Measurements from ENCODE around the gene ATP8B1. TPM values are rescaled to one million over a fixed set of nuclear protein-coding genes. Genes with fewer than 3 reads are reported as not detected.

ATP8B1 gene
- total RNA-seq, 1 donor from 2014 or later: 13.1 TPM

DNA sequence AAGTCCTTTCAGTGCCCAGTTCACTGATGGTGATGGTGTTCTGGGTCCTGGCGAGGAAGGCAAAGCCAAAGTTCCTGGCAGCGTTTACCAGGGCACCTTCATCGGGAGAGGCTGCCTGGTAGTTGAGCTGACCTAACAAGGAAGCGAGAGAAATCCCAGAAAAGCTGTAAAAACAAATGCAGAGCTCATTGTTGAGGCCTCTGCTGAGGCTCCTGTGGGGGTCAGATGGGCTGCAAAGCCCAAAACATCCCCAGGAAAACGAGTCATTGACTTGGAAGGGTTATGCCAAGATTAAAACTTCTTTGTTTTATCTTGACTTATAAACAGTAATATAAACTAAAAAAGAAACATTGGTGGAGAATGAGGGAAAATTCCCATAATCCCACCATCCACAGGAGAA, 128.2 kb downstream of the ATP8B1 start:
- TF ChIP-seq, protein P1, sequence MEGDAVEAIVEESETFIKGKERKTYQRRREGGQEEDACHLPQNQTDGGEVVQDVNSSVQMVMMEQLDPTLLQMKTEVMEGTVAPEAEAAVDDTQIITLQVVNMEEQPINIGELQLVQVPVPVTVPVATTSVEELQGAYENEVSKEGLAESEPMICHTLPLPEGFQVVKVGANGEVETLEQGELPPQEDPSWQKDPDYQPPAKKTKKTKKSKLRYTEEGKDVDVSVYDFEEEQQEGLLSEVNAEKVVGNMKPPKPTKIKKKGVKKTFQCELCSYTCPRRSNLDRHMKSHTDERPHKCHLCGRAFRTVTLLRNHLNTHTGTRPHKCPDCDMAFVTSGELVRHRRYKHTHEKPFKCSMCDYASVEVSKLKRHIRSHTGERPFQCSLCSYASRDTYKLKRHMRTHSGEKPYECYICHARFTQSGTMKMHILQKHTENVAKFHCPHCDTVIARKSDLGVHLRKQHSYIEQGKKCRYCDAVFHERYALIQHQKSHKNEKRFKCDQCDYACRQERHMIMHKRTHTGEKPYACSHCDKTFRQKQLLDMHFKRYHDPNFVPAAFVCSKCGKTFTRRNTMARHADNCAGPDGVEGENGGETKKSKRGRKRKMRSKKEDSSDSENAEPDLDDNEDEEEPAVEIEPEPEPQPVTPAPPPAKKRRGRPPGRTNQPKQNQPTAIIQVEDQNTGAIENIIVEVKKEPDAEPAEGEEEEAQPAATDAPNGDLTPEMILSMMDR (IDR thresholded peaks at IDR 0.05; ENCODE audit: insufficient read depth, low read length, poor library complexity, severe bottlenecking): no peak
- no peak for DNase-seq (ENCODE audit: low read depth)
- H3K27me3 ChIP-seq (ENCODE audit: control insufficient read depth, insufficient read depth, low read length): no peaks in the 10 kb centered on the region
- no peak overlapping the region for H3K4me3 ChIP-seq (ENCODE audit: low read depth, low read length)
- peaks cover 1% of the 10 kb centered on the region for H3K36me3 ChIP-seq (ENCODE audit: control insufficient read depth, insufficient read depth, low read length)

DNA sequence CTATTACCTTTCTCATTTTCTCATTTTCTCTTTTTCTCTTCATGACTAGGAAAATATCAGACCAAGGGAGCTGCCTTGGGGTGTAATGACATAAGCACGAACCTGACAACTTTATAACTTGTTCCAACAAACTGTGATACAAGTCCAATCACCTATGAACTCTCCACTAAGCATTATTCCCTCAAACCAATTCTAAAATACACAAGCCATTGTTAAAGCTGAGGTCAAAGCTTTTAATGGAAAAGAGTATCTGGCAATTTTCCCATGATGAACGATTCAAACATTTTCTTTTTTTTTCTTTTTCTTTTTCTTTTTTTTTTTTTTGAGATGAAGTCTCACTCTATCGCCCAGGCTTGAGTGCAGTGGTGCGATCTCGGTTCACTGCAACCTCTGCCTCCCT, 133.1 kb downstream of the ATP8B1 start:
- peaks cover 1% of the 10 kb centered on the region for H3K36me3 ChIP-seq (ENCODE audit: control insufficient read depth, insufficient read depth, low read length)
- H3K4me3 ChIP-seq (ENCODE audit: low read depth, low read length): no peak overlapping the region
- H3K27me3 ChIP-seq (ENCODE audit: control insufficient read depth, insufficient read depth, low read length): no peaks in the 10 kb centered on the region
- DNase-seq (ENCODE audit: low read depth): no peak
- TF ChIP-seq, protein P1 (IDR thresholded peaks at IDR 0.05; ENCODE audit: insufficient read depth, low read length, poor library complexity, severe bottlenecking): no peak

DNA sequence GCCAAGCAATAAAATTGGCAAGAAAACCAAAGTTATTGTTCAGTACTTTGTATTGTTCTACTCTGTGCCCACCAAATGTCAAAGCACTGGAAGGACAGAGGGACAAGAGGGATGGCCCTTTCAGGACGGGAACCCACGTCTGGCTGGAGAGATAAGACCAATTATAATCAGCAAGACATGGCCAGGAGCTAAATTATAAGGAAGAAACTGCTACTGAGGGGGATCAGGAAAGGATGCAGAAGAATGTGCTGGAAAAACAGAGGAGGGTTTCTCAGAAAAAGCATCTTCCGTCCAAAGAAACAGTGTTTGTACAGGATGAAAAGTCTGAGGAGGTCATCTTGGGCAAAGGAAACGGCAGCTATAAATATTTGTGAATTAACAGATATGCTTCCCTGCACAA, 135.1 kb downstream of the ATP8B1 start:
- Histone ChIP-seq H3K27me3 (ENCODE audit: control insufficient read depth, insufficient read depth, low read length) (no peaks in the 10 kb centered on the region), H3K4me3 (ENCODE audit: low read depth, low read length) (no peak overlapping the region), H3K36me3 (ENCODE audit: control insufficient read depth, insufficient read depth, low read length) (peaks cover 1% of the 10 kb centered on the region)
- TF ChIP-seq, protein P1 (IDR thresholded peaks at IDR 0.05; ENCODE audit: insufficient read depth, low read length, poor library complexity, severe bottlenecking): no peak
- DNase-seq (ENCODE audit: low read depth): no peak

DNA sequence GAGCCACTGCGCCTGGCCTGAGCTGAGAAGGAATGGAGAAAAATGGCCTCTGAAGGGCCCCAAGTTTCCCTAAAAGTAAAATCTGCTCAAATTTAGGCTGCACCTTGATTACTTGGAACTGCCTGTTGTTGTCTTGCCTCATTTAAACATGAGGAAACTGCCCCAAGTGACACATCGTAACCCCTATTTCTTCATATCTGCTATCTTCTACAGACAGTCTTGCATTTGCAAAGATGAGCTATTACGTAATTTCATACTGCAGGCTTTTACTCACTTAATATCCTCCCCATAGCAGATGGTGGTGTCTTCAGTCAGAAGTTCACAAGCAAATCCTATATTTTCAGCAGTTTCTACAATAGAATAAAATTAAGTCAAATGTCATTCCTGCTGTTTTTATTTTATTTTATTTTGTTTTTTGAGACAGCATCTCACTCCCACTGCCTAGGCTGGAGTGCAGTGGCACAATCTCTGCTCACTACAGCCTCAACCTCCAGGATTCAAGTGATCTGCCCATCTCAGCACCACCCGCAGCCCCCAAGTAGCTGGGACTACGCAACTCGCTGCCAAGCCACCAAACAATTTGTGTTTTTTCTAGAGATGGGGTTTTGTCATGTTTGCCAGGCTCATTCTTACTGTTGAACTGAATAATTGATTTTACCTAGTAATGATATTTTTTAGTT, 136.2 kb downstream of the ATP8B1 start:
- Histone ChIP-seq H3K36me3 (ENCODE audit: control insufficient read depth, insufficient read depth, low read length) (peaks cover 1% of the 10 kb centered on the region), H3K27me3 (ENCODE audit: control insufficient read depth, insufficient read depth, low read length) (no peaks in the 10 kb centered on the region), H3K4me3 (ENCODE audit: low read depth, low read length) (no peak overlapping the region)
- TF ChIP-seq, protein P1 (IDR thresholded peaks at IDR 0.05; ENCODE audit: insufficient read depth, low read length, poor library complexity, severe bottlenecking): no peak
- no peak for DNase-seq (ENCODE audit: low read depth)

DNA sequence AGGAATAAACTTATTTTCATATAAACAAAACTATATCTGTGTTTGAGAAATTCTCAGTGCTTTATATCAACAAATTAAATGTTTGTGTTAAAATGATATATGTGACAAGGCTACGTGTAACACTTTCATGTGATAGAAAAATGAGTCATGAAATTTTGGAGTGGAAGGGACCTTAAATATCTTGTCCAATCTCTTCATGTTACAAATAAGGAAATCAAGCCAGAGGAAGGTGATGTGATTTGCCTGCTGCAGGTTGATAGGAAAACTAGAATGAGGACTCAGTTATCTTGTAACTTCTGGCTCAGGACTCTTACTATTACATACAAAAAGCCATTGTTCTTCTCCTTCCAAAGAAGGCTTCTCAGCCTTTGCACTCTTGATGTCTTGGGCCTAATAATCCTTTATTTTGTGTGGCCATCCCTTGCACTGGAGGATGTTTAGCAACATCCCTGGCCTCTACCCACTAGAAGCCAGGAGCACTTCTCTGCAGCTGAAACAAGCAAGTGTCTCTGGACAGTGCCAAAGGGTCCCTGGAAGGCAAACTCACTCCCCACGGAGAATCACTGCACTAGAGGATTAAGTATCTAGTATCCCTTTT, 138.4 kb downstream of the ATP8B1 start:
- TF ChIP-seq, protein P1 (IDR thresholded peaks at IDR 0.05; ENCODE audit: insufficient read depth, low read length, poor library complexity, severe bottlenecking): no peak

DNA sequence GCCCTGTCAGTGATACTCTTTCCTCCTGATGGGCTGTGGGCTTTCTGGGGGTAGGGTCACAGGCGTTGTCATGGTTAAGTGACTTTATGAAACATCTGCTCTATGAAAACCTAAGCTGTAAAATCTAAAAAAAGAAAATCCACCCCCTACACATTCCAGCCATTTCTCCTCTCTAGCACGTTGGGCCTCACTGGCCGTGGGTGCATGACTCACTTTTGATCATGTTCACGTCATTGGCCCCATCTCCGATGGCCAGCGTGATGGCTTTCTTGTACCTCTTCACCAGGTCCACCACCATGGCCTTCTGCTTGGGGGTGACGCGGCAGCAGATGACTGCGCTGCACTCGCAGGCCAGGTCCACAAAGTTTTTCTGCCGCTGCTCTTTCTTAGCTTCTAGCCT, 142.2 kb downstream of the ATP8B1 start:
- peaks cover 1% of the 10 kb centered on the region for H3K36me3 ChIP-seq (ENCODE audit: control insufficient read depth, insufficient read depth, low read length)
- TF ChIP-seq, protein P1 (IDR thresholded peaks at IDR 0.05; ENCODE audit: insufficient read depth, low read length, poor library complexity, severe bottlenecking): no peak
- DNase-seq (ENCODE audit: low read depth): peak; percentile 12

More for the DNA sequence above, 138.4 kb downstream of the ATP8B1 start:
- Histone ChIP-seq H3K36me3 (ENCODE audit: control insufficient read depth, insufficient read depth, low read length) (peaks cover 1% of the 10 kb centered on the region), H3K4me3 (ENCODE audit: low read depth, low read length) (no peak overlapping the region), H3K27me3 (ENCODE audit: control insufficient read depth, insufficient read depth, low read length) (no peaks in the 10 kb centered on the region)
- no peak for DNase-seq (ENCODE audit: low read depth)

More for the DNA sequence above, 142.2 kb downstream of the ATP8B1 start:
- no peaks in the 10 kb centered on the region for H3K27me3 ChIP-seq (ENCODE audit: control insufficient read depth, insufficient read depth, low read length)
- no peak overlapping the region for H3K4me3 ChIP-seq (ENCODE audit: low read depth, low read length)

Data from kidney epithelial cell (primary cell).